ENCODE data around the gene ARHGAP32.

ARHGAP32 gene

DNA sequence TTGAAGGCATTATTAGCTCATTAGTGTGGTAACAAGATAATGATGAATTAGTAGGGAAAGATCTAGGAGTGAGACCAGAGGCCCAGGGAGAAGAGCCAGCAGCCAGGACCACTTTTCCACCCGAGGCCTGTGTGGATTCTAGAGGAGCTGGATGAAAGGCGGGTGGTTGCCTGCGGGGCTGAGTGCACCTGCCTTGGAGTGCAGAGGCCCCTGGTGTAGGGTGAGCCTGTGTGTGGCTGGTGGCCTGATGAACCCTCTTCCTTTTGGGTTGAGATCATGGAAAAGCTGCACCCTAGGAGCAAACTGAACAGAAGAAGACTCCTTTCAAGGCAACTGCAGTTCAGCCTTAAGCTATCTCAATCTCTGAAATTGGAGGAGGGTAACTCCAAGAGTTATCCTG lies 243.5 kb downstream of the ARHGAP32 start:
- no peak for DNase-seq

DNA sequence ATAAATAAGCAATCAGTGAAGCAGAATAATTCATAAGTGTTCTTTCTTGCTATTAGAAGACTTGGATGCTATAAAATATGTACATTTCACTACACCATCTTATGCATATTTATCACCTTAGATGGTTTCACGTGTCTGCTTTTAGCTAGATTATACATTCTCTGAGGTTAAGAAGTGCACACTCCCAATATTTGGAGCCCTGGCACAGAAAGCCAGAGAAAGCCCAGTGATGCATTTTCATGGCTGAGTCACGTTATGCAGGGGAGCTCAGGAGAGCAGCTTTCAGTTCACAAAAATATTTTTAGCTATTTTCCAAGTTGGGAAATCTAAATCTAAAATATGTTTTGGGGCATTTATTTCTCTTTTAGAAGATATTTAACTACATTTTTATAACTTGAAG lies 244.4 kb downstream of the ARHGAP32 start:
- no peak for DNase-seq

DNA sequence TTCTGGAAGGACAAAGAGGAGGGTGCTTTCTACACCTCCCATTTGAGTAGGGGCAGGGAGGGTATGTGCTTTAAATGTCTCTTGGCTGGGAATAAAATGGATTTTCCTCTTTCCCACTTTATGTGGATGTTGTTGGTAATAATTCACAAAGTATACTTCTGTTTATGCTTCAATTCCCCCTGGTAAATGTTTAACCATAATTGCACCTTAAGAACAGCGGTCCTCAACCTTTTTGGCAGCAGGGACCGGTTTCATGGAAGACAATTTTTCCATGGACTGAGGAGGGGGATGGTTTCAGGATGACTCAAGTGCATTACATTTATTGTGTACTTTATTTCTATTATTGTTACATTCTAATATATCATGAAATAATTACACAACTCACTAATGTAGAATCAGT lies 245.5 kb downstream of the ARHGAP32 start:
- DNase-seq = no peak

DNA sequence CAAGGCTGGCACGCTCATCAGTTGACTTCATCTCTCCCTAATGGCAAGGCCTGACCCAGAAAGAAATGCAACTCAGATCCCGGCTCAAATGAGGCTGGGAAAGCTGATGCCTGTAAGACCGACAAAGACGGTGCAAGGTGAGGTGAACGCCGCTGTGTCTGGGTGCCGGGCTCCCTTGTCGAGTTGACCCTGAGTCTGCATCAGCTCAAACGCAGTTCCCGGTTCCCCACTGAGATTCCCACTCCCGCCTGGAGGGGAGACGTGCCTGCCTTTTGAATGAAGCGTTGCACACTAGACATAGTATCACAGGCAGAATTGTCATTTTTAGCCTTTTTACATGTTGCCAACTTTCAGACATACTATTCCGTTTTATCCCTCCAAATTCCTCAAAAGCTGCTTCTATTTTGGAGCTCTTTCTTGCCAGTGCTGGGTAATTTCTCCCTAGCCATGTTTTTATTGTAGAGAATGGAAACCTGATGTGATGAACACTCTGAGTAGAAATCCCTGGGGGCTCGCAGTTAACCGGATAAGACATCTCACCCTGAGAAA lies 248.6 kb downstream of the ARHGAP32 start:
- DNase-seq = no peak

DNA sequence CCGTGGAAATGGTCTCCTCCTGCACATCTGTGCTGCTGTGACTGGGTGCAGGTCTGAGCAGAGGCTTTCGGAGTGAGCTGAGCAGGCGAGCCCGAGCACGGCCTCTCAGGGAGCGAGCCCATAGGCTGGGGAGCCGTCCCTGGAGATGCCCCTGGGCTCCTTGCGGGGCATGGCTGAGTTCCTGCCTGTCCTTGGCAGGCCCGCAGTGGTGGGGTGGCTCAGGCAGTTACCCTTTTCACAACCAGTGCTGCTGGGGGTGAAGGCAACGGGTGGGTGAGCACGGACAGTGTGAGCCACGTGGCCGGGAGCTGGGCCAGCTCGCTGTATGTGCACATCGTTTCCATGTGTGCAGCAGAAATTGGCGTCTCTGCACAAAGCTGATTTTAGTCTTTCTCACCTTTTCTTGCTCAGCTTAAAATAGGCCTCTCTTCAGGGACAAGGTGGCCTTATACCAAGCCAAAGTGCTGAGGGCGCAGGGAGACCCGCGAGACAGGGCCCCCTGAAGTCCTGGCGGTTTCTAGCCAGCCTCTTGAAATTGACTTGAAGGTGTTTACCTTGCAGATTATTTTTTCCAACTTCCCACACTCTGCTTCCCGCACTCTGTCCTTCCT lies 249.2 kb downstream of the ARHGAP32 start, which contains the start of gene TP53AIP1:
TP53AIP1 (minus strand) TSS at position 55 of the 611 bp plus-strand sequence. CDS start 5,053 bp downstream, outside the sequence.
- DNase-seq = no peak

DNA sequence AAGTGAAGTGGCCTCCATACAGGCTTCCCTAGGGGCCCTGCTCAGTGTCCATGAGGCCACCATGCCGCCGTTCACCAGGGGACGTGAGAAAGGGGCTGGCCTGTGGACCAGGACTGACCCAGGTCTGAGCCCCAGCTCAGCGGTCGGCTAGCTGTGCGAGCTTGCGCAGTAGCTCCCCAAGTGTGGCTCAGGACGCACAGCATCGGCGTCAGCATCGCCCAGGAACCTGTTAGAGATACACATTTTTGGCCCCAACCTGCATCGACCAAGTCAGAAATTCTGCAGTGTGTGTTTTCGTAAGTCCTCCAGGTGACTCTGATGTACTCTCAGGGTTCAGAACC lies 249.9 kb downstream of the ARHGAP32 start:
- DNase-seq = no peak

DNA sequence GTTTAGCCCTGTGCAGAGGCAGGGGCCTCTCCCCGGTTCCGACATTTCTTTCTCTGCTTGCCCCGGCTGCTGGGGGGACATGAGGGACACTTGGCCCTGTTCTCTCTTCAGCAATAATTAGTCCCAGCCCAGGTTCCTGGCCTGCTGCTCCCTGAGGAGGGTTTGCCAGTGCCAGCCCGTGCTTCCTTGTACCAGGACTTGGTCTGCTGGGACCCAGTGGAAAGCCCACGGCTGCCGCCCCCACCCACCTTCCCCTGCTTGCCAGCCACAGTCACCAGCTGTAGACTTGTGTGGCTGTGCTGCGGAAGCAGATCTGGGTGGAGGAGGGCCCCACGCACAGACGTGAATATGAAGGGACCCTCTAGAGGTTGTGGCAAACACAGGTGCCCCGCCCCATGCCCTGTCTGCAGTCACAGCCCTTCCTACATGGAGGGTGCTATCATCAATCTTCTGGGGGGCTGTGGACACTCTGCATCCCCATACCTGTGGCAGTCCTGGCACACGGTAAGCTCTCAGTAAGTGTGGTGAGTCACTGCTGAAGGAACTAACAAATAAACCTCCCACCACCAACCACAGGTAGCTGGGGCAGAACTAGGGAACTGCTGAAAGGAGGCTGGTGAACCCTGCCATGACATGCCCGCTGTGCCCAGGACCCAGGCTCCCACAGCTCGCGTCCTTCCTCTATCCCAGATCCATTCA lies 250.4 kb downstream of the ARHGAP32 start:
- DNase-seq = no peak

DNA sequence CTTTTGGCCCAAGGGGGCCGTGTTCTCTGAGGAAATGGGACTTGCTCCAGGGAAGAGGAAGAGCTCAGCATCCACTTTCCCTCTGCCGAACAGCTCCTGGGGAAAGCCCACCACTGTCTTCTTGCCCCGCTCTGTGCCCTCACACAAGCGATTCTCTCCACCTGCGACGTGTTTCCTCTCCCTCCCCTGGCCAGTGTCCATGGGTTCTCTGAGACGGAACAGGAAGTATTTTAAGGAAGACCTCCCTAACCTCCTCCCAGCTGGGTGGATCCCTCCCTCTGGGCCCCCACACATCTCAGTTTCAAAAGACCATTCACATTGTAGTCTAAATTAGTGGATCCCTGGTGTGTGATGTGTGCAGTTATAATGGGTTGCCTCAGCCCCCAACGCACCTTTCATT lies 251.0 kb downstream of the ARHGAP32 start:
- no peak for DNase-seq

DNA sequence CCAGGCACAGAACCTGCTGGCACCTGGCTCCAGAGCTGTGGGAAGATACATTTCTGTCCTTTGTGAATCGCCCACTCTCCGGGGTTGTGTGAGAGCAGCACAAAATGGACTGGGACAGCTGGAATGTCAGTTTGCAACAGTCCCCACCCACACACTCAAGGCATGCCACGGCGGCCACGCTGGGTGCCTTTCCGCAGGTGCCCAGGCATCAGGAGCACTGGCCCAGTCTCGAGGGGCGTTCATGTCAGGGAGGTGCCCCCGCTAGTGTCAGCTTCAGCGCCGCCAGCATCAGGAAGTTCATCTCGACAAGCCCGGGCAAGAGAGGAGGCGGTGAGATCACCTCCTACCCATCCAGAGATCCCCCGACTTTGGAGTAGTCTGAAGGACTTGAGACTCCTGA lies 251.5 kb downstream of the ARHGAP32 start:
- no peak for DNase-seq

DNA sequence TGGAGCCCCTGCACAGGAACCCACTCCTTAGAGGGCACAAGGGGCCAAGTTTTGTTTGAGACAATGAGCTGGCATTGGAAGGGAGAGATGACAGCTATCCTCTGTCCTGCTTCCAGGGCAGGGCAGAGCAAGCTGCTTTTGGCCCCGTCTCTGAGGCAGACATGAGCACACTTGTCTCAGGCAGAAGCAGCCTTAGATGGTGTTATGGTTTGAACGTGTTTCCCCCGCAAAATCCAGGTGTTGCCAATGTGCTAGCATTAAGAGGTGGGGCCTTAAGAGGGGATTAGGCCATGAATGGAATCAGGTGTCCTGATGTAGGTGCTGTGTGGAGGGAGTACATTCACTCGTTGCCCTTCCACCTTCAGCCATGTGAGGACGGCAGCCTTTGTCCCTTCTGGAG lies 252.0 kb downstream of the ARHGAP32 start:
- DNase-seq = no peak

DNA sequence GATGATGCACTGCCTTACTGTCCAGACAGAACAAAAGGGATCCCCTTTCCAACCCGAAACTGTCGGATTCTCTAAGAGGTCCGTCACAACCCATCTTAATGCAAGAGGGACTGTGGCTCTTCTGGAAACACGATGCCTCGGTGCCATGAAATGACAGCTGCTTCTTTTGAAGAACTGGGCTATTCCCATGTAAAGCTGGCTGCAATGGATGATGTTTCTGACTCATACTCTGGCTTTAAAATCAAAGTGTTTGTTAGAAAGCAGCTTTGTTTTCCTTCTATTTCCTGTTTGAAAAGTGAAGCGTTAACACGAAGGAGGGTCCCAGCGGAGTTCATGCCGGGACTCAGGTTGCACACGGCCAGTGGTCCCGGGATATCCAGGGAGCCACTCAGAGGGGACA lies 252.5 kb downstream of the ARHGAP32 start:
- DNase-seq = no peak

DNA sequence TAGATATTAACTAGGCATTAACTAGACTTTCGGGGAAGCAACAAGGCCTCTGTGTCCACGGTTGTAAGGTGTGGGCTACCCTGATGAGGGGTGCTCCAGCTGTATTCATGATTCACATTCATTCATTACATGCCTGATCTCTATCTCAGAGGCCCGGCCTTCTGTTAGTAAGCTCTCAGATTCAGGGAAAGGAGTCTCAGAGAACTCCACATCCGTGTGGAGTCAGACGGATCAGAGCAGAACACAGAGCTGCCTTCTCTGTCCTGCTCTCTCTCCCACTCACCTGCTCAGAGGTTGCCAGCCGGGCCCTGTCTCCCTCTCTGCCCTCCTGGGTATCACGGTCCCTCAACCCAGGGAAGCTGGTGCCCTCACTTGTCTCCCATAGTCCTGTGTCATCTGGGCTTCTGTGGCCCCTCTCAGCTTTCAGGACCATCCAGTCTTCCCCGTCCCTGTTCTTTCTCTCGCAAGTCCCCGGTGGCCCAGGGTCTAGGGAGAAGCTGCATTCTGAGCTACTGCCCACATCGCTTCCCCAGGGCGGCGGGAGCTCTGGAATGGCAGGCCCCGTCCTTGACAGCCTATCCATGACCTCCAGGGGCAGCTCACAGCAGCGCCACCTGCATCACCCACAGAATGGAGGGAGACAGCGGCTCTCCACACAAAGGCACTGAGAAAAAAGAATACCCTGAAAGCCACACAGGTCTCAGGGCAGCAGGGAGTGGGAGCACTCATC lies 253.8 kb downstream of the ARHGAP32 start:
- DNase-seq = no peak

DNA sequence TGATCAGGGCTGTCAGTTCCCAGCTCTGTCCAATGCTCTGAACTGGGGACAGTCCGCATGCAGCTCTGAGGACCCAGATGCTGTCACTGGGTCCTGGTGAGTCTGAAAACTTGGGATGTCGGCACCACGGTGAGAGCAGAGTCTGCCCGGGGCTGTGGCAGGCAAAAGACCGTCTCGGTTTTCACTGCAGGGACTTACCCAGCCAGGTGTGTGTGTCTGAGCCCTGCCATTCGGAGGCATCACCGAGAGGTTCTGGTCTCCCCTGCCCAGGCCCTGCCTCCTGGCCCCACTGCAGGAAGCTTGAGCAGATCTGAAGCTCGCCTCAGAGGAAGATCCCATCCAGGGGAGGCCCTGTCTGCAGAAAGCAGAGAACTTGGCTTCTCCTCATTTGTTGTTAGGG lies 254.6 kb downstream of the ARHGAP32 start:
- no peak for DNase-seq

DNA sequence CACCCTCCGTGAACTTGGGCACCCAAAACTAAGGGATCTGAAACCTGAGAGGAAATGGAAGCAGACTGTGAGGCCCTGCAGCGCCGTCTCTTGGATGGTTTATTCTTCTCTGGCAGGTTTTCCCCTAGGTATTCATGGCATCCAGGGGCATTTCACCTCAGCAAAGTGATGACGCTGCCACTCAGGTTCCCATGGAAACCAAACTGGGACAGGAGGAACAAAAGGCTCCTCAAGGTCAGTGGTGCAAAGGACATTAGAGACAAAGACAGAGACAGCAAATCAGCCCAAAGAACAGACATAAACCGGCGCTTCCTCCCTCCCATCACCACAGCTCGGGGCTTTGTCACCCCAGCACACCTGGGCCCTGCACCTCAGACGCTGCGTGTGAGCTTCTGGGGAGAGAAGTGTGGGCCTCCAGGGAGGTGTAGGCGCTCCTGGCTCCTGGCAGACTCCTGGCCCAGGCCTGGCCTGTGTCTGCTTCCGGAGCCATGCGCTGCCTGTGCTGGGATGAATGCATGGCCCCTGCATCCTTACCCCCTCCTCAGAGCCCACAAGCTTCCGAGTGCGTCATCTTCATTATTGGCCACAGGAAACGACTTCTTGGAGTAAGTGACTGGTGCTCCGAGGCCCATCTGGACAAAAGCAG lies 255.4 kb downstream of the ARHGAP32 start:
- no peak for DNase-seq

DNA sequence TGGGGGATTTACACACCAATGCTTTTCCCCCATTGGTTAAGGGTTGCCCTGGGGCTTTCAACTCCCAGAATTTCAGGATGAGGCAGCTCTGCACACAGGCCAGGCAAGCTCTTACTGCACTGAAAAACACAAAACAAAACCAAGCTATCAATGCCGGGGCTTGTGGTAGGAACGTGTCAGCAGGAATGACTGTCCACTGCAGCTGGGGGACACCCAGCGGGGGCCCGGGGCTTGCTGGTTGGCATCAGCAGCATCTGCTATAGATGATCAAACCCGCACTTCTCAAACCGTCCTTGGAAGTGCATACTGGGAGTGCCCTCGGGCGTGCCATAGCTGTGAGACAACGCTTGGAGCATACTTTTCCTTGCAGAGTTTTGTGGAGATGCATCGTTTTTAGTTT lies 257.2 kb downstream of the ARHGAP32 start:
- no peak for DNase-seq

DNA sequence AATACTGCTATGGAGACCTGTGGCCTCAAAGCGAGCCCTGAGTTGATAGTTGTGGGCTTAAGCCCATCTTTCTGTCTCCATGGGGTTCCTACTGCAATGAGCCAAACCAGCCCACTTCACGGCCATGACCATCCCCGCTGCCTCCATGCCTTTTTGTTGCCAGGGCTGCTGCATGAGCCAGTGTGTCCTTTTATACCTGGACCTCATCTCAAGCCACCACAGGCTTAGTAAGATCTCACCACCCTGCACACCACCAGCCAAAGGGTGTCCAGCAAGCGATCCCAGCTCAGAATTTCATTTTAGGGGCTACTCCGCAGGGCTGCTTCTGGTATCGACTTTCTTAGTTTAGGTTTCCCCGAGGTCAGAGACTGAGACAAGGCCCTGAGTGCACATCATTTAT lies 257.8 kb downstream of the ARHGAP32 start:
- no peak for DNase-seq

DNA sequence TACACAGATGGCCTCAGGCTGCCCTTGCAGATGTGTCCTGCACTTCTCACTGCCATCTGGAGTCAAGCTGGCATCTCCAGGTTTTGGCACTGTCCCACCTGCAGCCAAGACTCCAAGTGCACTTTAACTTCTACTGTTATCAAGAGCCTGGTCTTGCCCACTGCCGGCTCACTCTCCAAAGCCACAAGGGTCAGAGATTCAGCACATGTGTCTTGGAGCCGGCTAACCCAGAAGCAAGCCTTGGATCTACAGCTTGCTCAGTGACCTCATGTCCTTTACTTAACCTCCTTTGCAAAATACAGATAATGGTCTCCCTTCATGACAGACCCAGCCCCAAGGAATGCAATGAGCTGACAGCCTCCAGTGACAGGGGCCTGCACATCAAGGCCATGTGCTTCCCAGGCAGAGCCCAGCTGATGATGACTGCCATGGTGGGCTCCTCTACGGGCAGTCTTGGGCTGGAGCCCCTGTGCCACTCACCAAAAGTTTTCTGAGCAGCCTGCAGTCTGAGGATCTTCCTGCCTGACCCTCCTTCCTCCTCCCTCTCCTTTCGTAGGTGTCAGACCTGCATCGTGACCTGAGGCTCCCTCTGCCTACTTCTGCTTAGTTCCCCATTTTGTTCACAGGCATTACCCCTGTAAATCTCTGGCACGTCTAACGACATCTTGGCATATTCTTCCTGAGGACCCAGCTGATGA lies 258.5 kb downstream of the ARHGAP32 start:
- DNase-seq = no peak

DNA sequence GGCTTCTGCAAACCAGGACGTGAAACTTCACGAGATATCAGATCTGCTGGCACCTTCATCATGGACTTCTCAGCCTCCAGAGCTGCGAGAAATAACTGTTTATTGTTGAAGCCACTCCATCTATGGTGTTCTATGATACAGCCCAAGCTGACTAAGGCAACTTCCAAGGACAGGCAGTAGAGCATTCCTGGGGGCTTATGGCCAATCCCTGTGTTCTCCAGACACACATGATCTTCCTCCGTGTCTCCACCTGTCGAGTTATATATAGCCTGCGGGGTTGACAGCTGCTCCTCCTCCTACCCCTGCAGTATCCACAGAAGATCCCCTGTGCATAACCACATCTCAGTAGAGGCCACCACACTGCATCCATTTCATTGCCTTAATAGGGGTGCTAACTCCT lies 260.5 kb downstream of the ARHGAP32 start:
- DNase-seq = no peak

DNA sequence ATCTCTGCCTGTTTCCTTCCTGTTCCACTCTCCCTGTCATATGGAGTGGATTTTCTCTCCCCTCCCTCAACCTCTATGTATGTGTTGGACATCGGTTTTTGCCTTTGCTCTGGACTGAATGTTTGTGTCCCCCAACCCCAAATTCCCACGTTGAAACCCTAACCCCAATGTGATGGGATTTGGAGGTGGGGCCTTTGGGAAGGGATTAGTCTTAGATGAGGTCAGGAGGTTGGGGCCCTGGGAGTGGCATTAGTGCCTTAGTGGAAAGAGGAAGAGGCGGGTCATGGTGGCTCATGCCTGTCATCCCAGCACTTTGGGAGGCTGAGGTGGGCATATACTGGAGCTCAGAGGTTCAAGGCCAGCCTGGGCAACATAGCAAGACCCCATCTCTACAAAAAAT lies 261.1 kb downstream of the ARHGAP32 start:
- no peak for DNase-seq

DNA sequence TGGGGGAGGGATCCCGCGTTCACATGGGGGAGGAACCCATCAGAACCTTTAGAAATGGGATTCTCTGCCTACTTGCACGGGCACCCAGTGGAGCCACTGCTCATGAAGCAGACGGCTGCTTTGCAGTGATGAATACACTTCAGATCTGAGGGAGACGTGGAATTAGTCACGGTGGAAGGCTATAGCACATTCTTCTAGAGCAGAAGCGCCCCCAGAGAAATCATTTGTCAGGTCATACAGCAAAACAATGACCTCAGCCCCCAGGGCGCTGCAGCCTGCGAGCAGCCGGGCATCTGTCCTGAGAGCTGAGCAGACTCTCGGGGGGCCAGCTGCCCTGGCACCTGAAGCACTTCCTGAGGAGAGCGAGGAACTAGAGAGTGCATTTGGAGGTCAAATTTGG lies 262.1 kb downstream of the ARHGAP32 start:
- DNase-seq = no peak

DNA sequence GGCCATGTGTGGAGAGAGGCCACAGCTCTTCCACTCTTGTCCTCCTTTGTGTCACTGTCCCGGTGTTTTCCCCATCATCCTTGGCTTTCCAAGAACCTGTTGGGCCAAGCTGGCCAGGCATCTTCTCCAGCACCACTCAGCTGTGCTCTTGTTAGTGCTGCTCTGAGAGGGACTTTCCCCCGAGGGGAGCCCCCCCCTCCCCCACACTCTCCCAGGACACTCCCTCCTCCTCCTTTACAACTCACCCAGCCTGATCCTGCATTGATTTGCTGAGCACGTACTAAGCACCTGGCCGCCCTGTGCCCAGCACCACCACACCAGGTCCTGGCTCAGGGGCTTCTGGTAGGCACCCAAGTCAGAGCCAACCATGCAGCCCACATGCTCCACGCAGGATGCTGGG lies 262.7 kb downstream of the ARHGAP32 start:
- DNase-seq = no peak

DNA sequence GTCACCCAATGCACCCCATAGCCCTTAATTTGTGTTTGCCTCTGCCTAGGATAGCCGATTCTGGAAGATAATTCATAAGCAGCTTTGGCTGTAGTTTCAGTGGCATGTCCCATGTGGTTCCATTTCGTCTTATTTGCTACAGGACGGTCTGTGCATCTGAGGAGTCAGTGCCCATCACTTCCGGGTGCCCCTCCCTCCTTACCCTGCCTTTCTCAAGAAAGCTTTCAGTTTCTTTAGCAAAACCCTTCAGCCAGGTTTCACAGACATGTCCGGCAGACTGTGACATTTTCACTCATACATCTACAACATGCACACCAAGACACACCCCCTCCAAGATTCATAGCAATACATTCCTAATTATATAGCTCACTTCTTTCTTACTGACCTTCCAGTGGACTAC lies 263.7 kb downstream of the ARHGAP32 start:
- DNase-seq = no peak
